ENCODE results near the gene FBXW2.

- no peak for TF ChIP-seq CTCF (IDR thresholded peaks at IDR 0.05; ENCODE audit: extremely low read depth in 1 of 2, insufficient read depth in 1 of 2, low read depth in 1 of 2, low read length in 2 of 2)
- TF ChIP-seq EZH2 (IDR thresholded peaks at IDR 0.05; ENCODE audit: borderline replicate concordance, low read depth, low read length, severe bottlenecking): no peak
- no peak for TF ChIP-seq POLR2AphosphoS5 (IDR thresholded peaks at IDR 0.05; ENCODE audit: insufficient read depth, low read depth, low read length)
- no peak for TF ChIP-seq POLR2A (IDR thresholded peaks at IDR 0.05; ENCODE audit: low read depth, low read length)
- TF ChIP-seq MAX (IDR thresholded peaks at IDR 0.05; ENCODE audit: insufficient read depth, insufficient read length): no peak
- no peak for TF ChIP-seq GATA2 (IDR thresholded peaks at IDR 0.05; ENCODE audit: insufficient read depth, insufficient read length, low read depth, low read length)
- no peak for TF ChIP-seq JUN (IDR thresholded peaks at IDR 0.05; ENCODE audit: borderline replicate concordance, insufficient read depth, insufficient read length, low read depth)
Observed at GRCh38 chr9:120780367-120780766, 12.8 kb downstream of the FBXW2 start.
